Measurements from ENCODE around the gene CCT8. TPM values are rescaled to one million over a fixed set of nuclear protein-coding genes. Genes with fewer than 3 reads are reported as not detected.
A peak's percentile ranks its signal among the peaks of the same experiment; 100 is the strongest.

CCT8 gene
- total RNA-seq, 4 donors from 2014 or later = 73.9 to 104 (median 85.4) TPM

GRCh38 chr21:29074783-29075182, 1.3 kb upstream of the CCT8 start:
- DNase-seq (ENCODE audit: extremely low spot score) = no peak
- peaks cover 19 to 59% (median 43%) of the 10 kb centered on the region in 4 donors for H3K4me1 ChIP-seq
- TF ChIP-seq EP300 (IDR thresholded peaks at IDR 0.05) (no peak), POLR2A (IDR thresholded peaks at IDR 0.05; ENCODE audit: low read depth) (no peak), CTCF (IDR thresholded peaks at IDR 0.05) (no peak), POLR2AphosphoS5 (IDR thresholded peaks at IDR 0.05) (no peak)
- no peak overlapping the region for H3K4me3 ChIP-seq
- H3K27ac ChIP-seq (replicated peaks in 1 of 4) = peak overlapping the region in 1 of 4 donors; percentile 93
- intact Hi-C loops (cut with DNase I) = loop anchor here (5.0 kb wide), 2 partner anchors 47 to 73 kb away; no protein-coding TSS in a partner anchor
- no peaks in the 10 kb centered on the region for H3K27me3 ChIP-seq
- peaks cover 0 to 1% (median under 1%) of the 10 kb centered on the region in 4 donors for H3K36me3 ChIP-seq
- no peaks in the 10 kb centered on the region for H3K9me3 ChIP-seq
- WGBS = 94% methylated on average over 4 of the region's 4 CpGs

DNA sequence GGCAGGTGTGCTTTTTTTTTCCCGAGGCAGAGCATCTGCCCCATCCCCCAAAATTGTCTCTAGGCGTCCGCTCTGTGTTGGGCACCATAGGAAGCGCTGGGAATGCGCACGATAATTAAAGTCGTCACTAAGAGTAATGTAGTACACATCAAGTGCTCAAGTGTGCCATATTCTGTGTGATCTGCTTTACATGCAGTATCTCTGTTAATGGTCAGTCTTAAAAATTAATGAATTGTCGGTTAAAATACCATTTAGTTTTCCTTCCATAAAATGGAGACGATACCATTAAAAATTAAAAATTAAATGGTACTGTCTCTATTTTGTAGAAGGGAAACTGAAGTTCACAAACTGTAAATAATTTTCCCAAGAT, 544 bp upstream of the CCT8 start:
- TF ChIP-seq CTCF (IDR thresholded peaks at IDR 0.05) = no peak
- TF ChIP-seq EP300 (IDR thresholded peaks at IDR 0.05) = no peak
- 10% methylated on average over 9 of the region's 9 CpGs for WGBS
- H3K9me3 ChIP-seq = no peaks in the 10 kb centered on the region
- intact Hi-C loops (cut with DNase I) = loop anchor here (5.0 kb wide), 1 partner anchor 47 kb away; no protein-coding TSS in a partner anchor
- H3K4me3 ChIP-seq = peak overlapping the region; percentile 71 to 96 (median 80)
- peaks cover under 1 to 9% (median 8%) of the 10 kb centered on the region in 4 donors for H3K36me3 ChIP-seq
- H3K27me3 ChIP-seq = no peaks in the 10 kb centered on the region
- peak overlapping the region; percentile 84 to 94 (median 90) for H3K27ac ChIP-seq (replicated peaks in 1 of 4)
- DNase-seq (ENCODE audit: extremely low spot score) = no peak
- H3K4me1 ChIP-seq = peaks cover 19 to 53% (median 44%) of the 10 kb centered on the region in 4 donors

GRCh38 chr21:29072873-29073221, 601 bp downstream of the CCT8 start:
- intact Hi-C loops (cut with DNase I) = loop anchor here (5.0 kb wide), 1 partner anchor 46 kb away; no protein-coding TSS in a partner anchor
- under 1% methylated on average over 13 of the region's 13 CpGs for WGBS
- Histone ChIP-seq H3K36me3 (peaks cover 9 to 20% (median 14%) of the 10 kb centered on the region in 4 donors), H3K27me3 (no peaks in the 10 kb centered on the region), H3K27ac (replicated peaks in 1 of 4) (peak overlapping the region; percentile 84 to 94 (median 90)), H3K9me3 (no peaks in the 10 kb centered on the region), H3K4me1 (peaks cover 19 to 47% (median 43%) of the 10 kb centered on the region in 4 donors), H3K4me3 (peak overlapping the region; percentile 71 to 96 (median 80))
- TF ChIP-seq EP300 (IDR thresholded peaks at IDR 0.05) = no peak
- no peak for DNase-seq (ENCODE audit: extremely low spot score)

DNA sequence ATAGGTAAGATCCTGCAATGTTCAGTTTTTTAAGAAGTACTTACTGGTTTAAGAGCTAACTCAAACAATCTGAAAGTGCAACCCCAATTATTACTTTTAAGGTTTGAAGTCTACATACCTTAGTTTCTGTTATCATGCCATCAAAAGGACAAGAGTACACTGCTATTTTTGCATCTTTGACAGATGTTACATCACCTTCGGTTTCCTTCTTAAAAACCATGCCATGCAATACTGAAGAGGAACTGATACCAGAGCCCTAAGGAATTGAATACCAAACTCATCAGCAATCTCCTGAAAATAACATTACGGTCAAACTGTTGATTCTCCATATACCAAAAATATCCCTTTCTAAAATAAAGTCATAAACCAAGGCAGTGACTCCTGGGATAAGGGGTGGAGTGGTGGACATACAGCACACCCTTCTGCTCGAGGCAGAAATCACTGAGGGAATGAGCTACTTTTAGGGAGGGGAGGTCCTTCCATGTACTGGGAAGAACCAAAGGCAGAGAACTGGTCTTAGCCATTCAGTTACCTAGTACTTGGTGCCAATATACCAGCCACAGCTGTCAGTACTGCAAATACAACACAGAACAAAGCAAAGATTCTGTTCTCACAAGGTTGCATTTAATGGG, 8.5 kb downstream of the CCT8 start:
- H3K36me3 ChIP-seq = peaks cover 63 to 99% (median 91%) of the 10 kb centered on the region in 4 donors
- H3K9me3 ChIP-seq = no peaks in the 10 kb centered on the region
- H3K4me1 ChIP-seq = peaks cover 0 to 13% (median 3%) of the 10 kb centered on the region in 4 donors
- intact Hi-C loops (cut with DNase I) = no loop called here
- TF ChIP-seq EP300 (IDR thresholded peaks at IDR 0.05) = no peak
- TF ChIP-seq POLR2A (IDR thresholded peaks at IDR 0.05; ENCODE audit: low read depth) = no peak
- TF ChIP-seq CTCF (IDR thresholded peaks at IDR 0.05) = no peak
- TF ChIP-seq POLR2AphosphoS5 (IDR thresholded peaks at IDR 0.05) = no peak
- 73% methylated on average over 3 of the region's 3 CpGs for WGBS
- H3K4me3 ChIP-seq = no peak overlapping the region
- no peaks in the 10 kb centered on the region for H3K27me3 ChIP-seq
- DNase-seq (ENCODE audit: extremely low spot score) = no peak
- no peak overlapping the region for H3K27ac ChIP-seq (replicated peaks in 1 of 4)

DNA sequence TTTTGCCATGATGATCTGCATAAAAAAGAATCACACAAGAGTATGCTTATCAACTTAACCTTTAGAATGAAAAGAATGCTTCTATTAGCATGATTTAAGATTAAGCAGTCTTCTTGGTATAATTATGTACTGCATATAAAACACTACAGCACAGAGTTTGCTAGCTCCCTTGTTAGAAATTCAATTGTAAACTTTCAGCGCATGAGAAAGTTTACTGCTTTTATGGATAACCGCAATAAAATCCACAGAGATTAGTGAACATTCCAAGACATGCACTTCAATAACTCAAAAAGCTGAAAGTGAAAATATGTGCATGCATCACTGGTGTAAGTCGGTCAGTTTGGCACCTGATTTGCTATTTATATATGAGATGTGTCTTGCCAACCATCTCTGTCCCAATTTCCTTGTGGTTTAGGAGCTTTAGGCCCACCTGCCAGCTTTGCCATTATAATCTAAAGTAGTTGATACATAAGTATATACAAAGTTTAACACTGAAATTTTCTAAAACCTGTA, 16.9 kb downstream of the CCT8 start:
- intact Hi-C loops (cut with DNase I) = no loop called here
- H3K36me3 ChIP-seq = peaks cover 67 to 99% (median 91%) of the 10 kb centered on the region in 4 donors
- no peak overlapping the region for H3K4me3 ChIP-seq
- peaks cover 0 to 10% (median 2%) of the 10 kb centered on the region in 4 donors for H3K4me1 ChIP-seq
- H3K27me3 ChIP-seq = no peaks in the 10 kb centered on the region
- H3K27ac ChIP-seq (replicated peaks in 1 of 4) = no peak overlapping the region
- 82% methylated on average over 3 of the region's 3 CpGs for WGBS
- TF ChIP-seq EP300 (IDR thresholded peaks at IDR 0.05) (no peak), POLR2A (IDR thresholded peaks at IDR 0.05; ENCODE audit: low read depth) (no peak), CTCF (IDR thresholded peaks at IDR 0.05) (no peak), POLR2AphosphoS5 (IDR thresholded peaks at IDR 0.05) (no peak)
- no peak for DNase-seq (ENCODE audit: extremely low spot score)
- no peaks in the 10 kb centered on the region for H3K9me3 ChIP-seq
